ENCODE data around the gene SETDB1.

The SETDB1 gene

GRCh38 chr1:151001602-151002001 lies 75.4 kb downstream of the SETDB1 start:
- H3K27ac ChIP-seq = no peak overlapping the region
- no peaks in the 10 kb centered on the region for H4K20me1 ChIP-seq (ENCODE audit: insufficient read depth)
- peaks cover 37% of the 10 kb centered on the region for H3K4me1 ChIP-seq (ENCODE audit: low read depth, poor library complexity, severe bottlenecking)
- no peak overlapping the region for H3K4me2 ChIP-seq
- no peak overlapping the region for H3K9ac ChIP-seq
- TF ChIP-seq CTCF (conservative IDR thresholded peaks at IDR 0.05; ENCODE audit: low read depth, low read length) = no peak
- H3K36me3 ChIP-seq (ENCODE audit: insufficient read depth) = no peaks in the 10 kb centered on the region
- H3K4me3 ChIP-seq (IDR thresholded peaks at IDR 0.05; ENCODE audit: insufficient read depth, low read depth, low read length) = no peak overlapping the region
- H3K79me2 ChIP-seq (ENCODE audit: insufficient read depth, low read depth) = no peaks in the 10 kb centered on the region
- no peaks in the 10 kb centered on the region; the same call in 1 of the 2 replicates for H3K27me3 ChIP-seq (ENCODE audit: insufficient read depth, low read depth)
- H2AFZ ChIP-seq (ENCODE audit: low read depth) = no peak overlapping the region

DNA sequence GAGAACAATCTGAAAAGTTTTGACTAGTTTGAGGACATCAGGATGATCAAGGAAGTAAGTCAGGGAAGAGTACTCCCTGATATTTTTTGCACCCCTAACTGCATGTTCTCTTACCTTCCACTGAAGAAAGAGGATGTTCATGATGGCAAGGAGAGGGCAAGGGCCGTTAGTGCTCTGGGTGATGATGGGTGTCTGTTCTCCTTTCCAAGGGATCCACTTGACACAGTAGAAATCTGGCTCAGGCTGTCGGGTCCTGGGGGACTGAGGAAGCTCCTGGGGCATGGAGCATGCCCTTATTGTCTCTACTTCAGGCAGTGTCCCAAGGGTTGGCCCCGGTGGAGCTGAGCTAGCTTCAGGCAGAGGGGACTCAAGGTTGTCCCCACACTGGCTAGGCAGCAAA lies 75.9 kb downstream of the SETDB1 start:
- H3K79me2 ChIP-seq (ENCODE audit: insufficient read depth, low read depth) = no peaks in the 10 kb centered on the region
- H3K27me3 ChIP-seq (ENCODE audit: insufficient read depth, low read depth) = no peaks in the 10 kb centered on the region; the same call in 1 of the 2 replicates
- H3K4me3 ChIP-seq (IDR thresholded peaks at IDR 0.05; ENCODE audit: insufficient read depth, low read depth, low read length) = no peak overlapping the region
- H3K4me2 ChIP-seq = no peak overlapping the region
- TF ChIP-seq CTCF (conservative IDR thresholded peaks at IDR 0.05; ENCODE audit: low read depth, low read length) = no peak
- H3K27ac ChIP-seq = no peak overlapping the region
- H3K9ac ChIP-seq = no peak overlapping the region
- no peak overlapping the region for H2AFZ ChIP-seq (ENCODE audit: low read depth)
- no peaks in the 10 kb centered on the region for H4K20me1 ChIP-seq (ENCODE audit: insufficient read depth)
- peaks cover 40% of the 10 kb centered on the region for H3K4me1 ChIP-seq (ENCODE audit: low read depth, poor library complexity, severe bottlenecking)
- no peaks in the 10 kb centered on the region for H3K36me3 ChIP-seq (ENCODE audit: insufficient read depth)

DNA sequence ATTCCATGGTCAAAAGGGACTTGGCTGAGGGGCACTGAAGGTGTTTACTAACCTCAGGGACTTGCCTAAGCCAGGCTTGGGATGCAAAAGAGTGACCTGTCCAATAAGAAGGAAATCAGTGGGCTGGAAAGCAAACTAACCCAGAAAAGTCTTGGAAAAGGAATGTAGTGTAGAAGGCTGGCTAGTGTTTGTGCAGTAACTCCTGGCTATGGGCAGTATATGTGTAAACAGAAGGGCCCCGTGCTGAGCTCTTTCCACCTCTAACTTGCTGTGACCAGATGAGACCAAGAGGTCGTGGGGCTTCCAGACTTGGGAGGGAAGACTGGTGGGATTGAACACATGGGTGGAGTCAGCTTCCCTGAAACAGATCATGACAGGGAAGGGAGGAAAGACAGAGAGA lies 76.4 kb downstream of the SETDB1 start:
- Histone ChIP-seq H2AFZ (ENCODE audit: low read depth) (no peak overlapping the region), H3K79me2 (ENCODE audit: insufficient read depth, low read depth) (no peaks in the 10 kb centered on the region), H3K4me3 (IDR thresholded peaks at IDR 0.05; ENCODE audit: insufficient read depth, low read depth, low read length) (no peak overlapping the region), H3K9ac (no peak overlapping the region), H3K36me3 (ENCODE audit: insufficient read depth) (no peaks in the 10 kb centered on the region), H4K20me1 (ENCODE audit: insufficient read depth) (no peaks in the 10 kb centered on the region), H3K27ac (no peak overlapping the region), H3K27me3 (ENCODE audit: insufficient read depth, low read depth) (no peaks in the 10 kb centered on the region; the same call in 1 of the 2 replicates), H3K4me1 (ENCODE audit: low read depth, poor library complexity, severe bottlenecking) (peaks cover 40% of the 10 kb centered on the region), H3K4me2 (no peak overlapping the region)
- no peak for TF ChIP-seq CTCF (conservative IDR thresholded peaks at IDR 0.05; ENCODE audit: low read depth, low read length)

DNA sequence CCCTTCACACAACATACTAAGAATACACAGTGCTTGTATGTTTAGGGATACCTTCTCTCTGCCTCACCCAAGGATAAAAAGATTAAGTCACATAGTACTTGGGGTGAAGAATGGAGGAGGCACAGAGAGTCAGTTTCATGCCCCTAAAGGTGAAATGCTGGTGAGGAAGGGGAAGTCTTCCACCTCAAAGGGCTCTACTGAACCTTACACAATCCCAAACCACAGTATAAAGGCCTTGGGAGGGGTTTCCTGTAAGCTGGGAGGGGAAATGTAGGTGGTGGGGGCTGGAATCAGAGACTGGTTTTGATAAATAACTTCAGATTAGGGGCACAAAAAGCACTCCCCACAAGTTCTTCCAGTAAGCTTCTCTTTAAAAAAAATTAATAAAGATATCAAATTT lies 77.0 kb downstream of the SETDB1 start:
- Histone ChIP-seq H4K20me1 (ENCODE audit: insufficient read depth) (no peaks in the 10 kb centered on the region), H3K4me3 (IDR thresholded peaks at IDR 0.05; ENCODE audit: insufficient read depth, low read depth, low read length) (no peak overlapping the region), H3K4me2 (no peak overlapping the region), H3K9ac (no peak overlapping the region), H3K79me2 (ENCODE audit: insufficient read depth, low read depth) (no peaks in the 10 kb centered on the region), H3K36me3 (ENCODE audit: insufficient read depth) (no peaks in the 10 kb centered on the region), H3K27ac (no peak overlapping the region), H2AFZ (ENCODE audit: low read depth) (no peak overlapping the region), H3K27me3 (ENCODE audit: insufficient read depth, low read depth) (no peaks in the 10 kb centered on the region; the same call in 1 of the 2 replicates), H3K4me1 (ENCODE audit: low read depth, poor library complexity, severe bottlenecking) (peaks cover 38% of the 10 kb centered on the region)
- no peak for TF ChIP-seq CTCF (conservative IDR thresholded peaks at IDR 0.05; ENCODE audit: low read depth, low read length)

Data from KMS-11 (cell line).